Measurements from ENCODE around the gene ELMO1. TPM values are rescaled to one million over a fixed set of nuclear protein-coding genes. Genes with fewer than 3 reads are reported as not detected.

Gene ELMO1
- total and polyA plus RNA-seq, 4 donors: 29.2 to 98.3 (median 86.8) TPM

- Histone ChIP-seq H3K9me3 (ENCODE audit: control insufficient read depth, insufficient read depth, low read length) (no peaks in the 10 kb centered on the region), H3K27me3 (ENCODE audit: control insufficient read depth, insufficient read depth, low read length) (no peaks in the 10 kb centered on the region), H3K27ac (ENCODE audit: low read depth, low read length) (peak overlapping the region; percentile 35), H3K4me3 (ENCODE audit: low read depth, low read length) (no peak overlapping the region), H3K36me3 (ENCODE audit: control insufficient read depth, insufficient read depth, low read length) (no peaks in the 10 kb centered on the region), H3K4me1 (ENCODE audit: control insufficient read depth, insufficient read depth, low read length) (peaks cover 14% of the 10 kb centered on the region)
- WGBS (ENCODE audit: insufficient coverage): 32% methylated on average over 2 of the region's 4 CpGs
- DNase-seq (ENCODE audit: low read depth in 4 of 6, low spot score in 6 of 6): peak in 2 of 6 donors; percentile 63 to 85
Measured at GRCh38 chr7:37007268-37007667, 441.4 kb downstream of the ELMO1 start.

GRCh38 chr7:37006764-37007163 lies 441.9 kb downstream of the ELMO1 start:
- Histone ChIP-seq H3K27me3 (ENCODE audit: control insufficient read depth, insufficient read depth, low read length) (no peaks in the 10 kb centered on the region), H3K9me3 (ENCODE audit: control insufficient read depth, insufficient read depth, low read length) (no peaks in the 10 kb centered on the region), H3K4me1 (ENCODE audit: control insufficient read depth, insufficient read depth, low read length) (peaks cover 14% of the 10 kb centered on the region), H3K36me3 (ENCODE audit: control insufficient read depth, insufficient read depth, low read length) (no peaks in the 10 kb centered on the region), H3K4me3 (ENCODE audit: low read depth, low read length) (no peak overlapping the region), H3K27ac (ENCODE audit: low read depth, low read length) (peak overlapping the region; percentile 35)
- no CpG with 5 or more reads among the region's 2 CpGs for WGBS (ENCODE audit: insufficient coverage)
- no peak for DNase-seq (ENCODE audit: low read depth in 4 of 6, low spot score in 6 of 6)

- Histone ChIP-seq H3K36me3 (ENCODE audit: control insufficient read depth, insufficient read depth, low read length) (no peaks in the 10 kb centered on the region), H3K27ac (ENCODE audit: low read depth, low read length) (no peak overlapping the region), H3K4me3 (ENCODE audit: low read depth, low read length) (no peak overlapping the region), H3K27me3 (ENCODE audit: control insufficient read depth, insufficient read depth, low read length) (no peaks in the 10 kb centered on the region), H3K4me1 (ENCODE audit: control insufficient read depth, insufficient read depth, low read length) (peaks cover 1% of the 10 kb centered on the region), H3K9me3 (ENCODE audit: control insufficient read depth, insufficient read depth, low read length) (no peaks in the 10 kb centered on the region)
- peak in 2 of 6 donors; percentile 45 to 74 for DNase-seq (ENCODE audit: low read depth in 4 of 6, low spot score in 6 of 6)
- 60% methylated on average over 4 of the region's 5 CpGs for WGBS (ENCODE audit: insufficient coverage)
Measured at GRCh38 chr7:37000511-37000910, 448.2 kb downstream of the ELMO1 start.

- Histone ChIP-seq H3K36me3 (ENCODE audit: control insufficient read depth, insufficient read depth, low read length) (no peaks in the 10 kb centered on the region), H3K9me3 (ENCODE audit: control insufficient read depth, insufficient read depth, low read length) (no peaks in the 10 kb centered on the region), H3K27me3 (ENCODE audit: control insufficient read depth, insufficient read depth, low read length) (no peaks in the 10 kb centered on the region), H3K4me3 (ENCODE audit: low read depth, low read length) (no peak overlapping the region), H3K4me1 (ENCODE audit: control insufficient read depth, insufficient read depth, low read length) (no peaks in the 10 kb centered on the region), H3K27ac (ENCODE audit: low read depth, low read length) (no peak overlapping the region)
- DNase-seq (ENCODE audit: low read depth in 4 of 6, low spot score in 6 of 6): peak in 2 of 6 donors; percentile 73 to 84
- 54% methylated on average over 2 of the region's 9 CpGs for WGBS (ENCODE audit: insufficient coverage)
Measured at GRCh38 chr7:36999626-37000485, 448.8 kb downstream of the ELMO1 start.

GRCh38 chr7:36995776-36996175 lies 452.9 kb downstream of the ELMO1 start:
- Histone ChIP-seq H3K4me3 (ENCODE audit: low read depth, low read length) (no peak overlapping the region), H3K27ac (ENCODE audit: low read depth, low read length) (no peak overlapping the region), H3K9me3 (ENCODE audit: control insufficient read depth, insufficient read depth, low read length) (no peaks in the 10 kb centered on the region), H3K4me1 (ENCODE audit: control insufficient read depth, insufficient read depth, low read length) (no peaks in the 10 kb centered on the region), H3K36me3 (ENCODE audit: control insufficient read depth, insufficient read depth, low read length) (no peaks in the 10 kb centered on the region), H3K27me3 (ENCODE audit: control insufficient read depth, insufficient read depth, low read length) (no peaks in the 10 kb centered on the region)
- DNase-seq (ENCODE audit: low read depth in 4 of 6, low spot score in 6 of 6): no peak
- no CpG with 5 or more reads among the region's 2 CpGs for WGBS (ENCODE audit: insufficient coverage)

GRCh38 chr7:36994456-36995112 lies 454.1 kb downstream of the ELMO1 start:
- no peaks in the 10 kb centered on the region for H3K4me1 ChIP-seq (ENCODE audit: control insufficient read depth, insufficient read depth, low read length)
- no peak overlapping the region for H3K4me3 ChIP-seq (ENCODE audit: low read depth, low read length)
- no peak overlapping the region for H3K27ac ChIP-seq (ENCODE audit: low read depth, low read length)
- no peaks in the 10 kb centered on the region for H3K9me3 ChIP-seq (ENCODE audit: control insufficient read depth, insufficient read depth, low read length)
- DNase-seq (ENCODE audit: low read depth in 4 of 6, low spot score in 6 of 6): no peak
- H3K36me3 ChIP-seq (ENCODE audit: control insufficient read depth, insufficient read depth, low read length): no peaks in the 10 kb centered on the region
- no peaks in the 10 kb centered on the region for H3K27me3 ChIP-seq (ENCODE audit: control insufficient read depth, insufficient read depth, low read length)
- no CpG with 5 or more reads among the region's 1 CpG for WGBS (ENCODE audit: insufficient coverage)

GRCh38 chr7:36986948-36987724 lies 461.5 kb downstream of the ELMO1 start:
- H3K9me3 ChIP-seq (ENCODE audit: control insufficient read depth, insufficient read depth, low read length): no peaks in the 10 kb centered on the region
- H3K27me3 ChIP-seq (ENCODE audit: control insufficient read depth, insufficient read depth, low read length): no peaks in the 10 kb centered on the region
- peak in 4 of 6 donors; percentile 57 to 91 (median 76) for DNase-seq (ENCODE audit: low read depth in 4 of 6, low spot score in 6 of 6)
- no peaks in the 10 kb centered on the region for H3K36me3 ChIP-seq (ENCODE audit: control insufficient read depth, insufficient read depth, low read length)
- no peaks in the 10 kb centered on the region for H3K4me1 ChIP-seq (ENCODE audit: control insufficient read depth, insufficient read depth, low read length)
- H3K4me3 ChIP-seq (ENCODE audit: low read depth, low read length): no peak overlapping the region
- whole genome bisulfite sequencing (ENCODE audit: insufficient coverage): 36% methylated on average over 7 of the region's 14 CpGs
- H3K27ac ChIP-seq (ENCODE audit: low read depth, low read length): peak overlapping the region; percentile 18

- Histone ChIP-seq H3K36me3 (ENCODE audit: control insufficient read depth, insufficient read depth, low read length) (no peaks in the 10 kb centered on the region), H3K27me3 (ENCODE audit: control insufficient read depth, insufficient read depth, low read length) (no peaks in the 10 kb centered on the region), H3K4me1 (ENCODE audit: control insufficient read depth, insufficient read depth, low read length) (no peaks in the 10 kb centered on the region), H3K4me3 (ENCODE audit: low read depth, low read length) (peak overlapping the region; percentile 3), H3K9me3 (ENCODE audit: control insufficient read depth, insufficient read depth, low read length) (no peaks in the 10 kb centered on the region), H3K27ac (ENCODE audit: low read depth, low read length) (peak overlapping the region; percentile 18)
- peak in 3 of 6 donors; percentile 64 to 93 (median 87) for DNase-seq (ENCODE audit: low read depth in 4 of 6, low spot score in 6 of 6)
- 0% methylated on average over 2 of the region's 5 CpGs for WGBS (ENCODE audit: insufficient coverage)
Measured at GRCh38 chr7:36986511-36986933, 462.1 kb downstream of the ELMO1 start.

GRCh38 chr7:36985866-36986400 lies 462.7 kb downstream of the ELMO1 start:
- no peaks in the 10 kb centered on the region for H3K27me3 ChIP-seq (ENCODE audit: control insufficient read depth, insufficient read depth, low read length)
- 44% methylated on average over 6 of the region's 13 CpGs for WGBS (ENCODE audit: insufficient coverage)
- H3K4me3 ChIP-seq (ENCODE audit: low read depth, low read length): peak overlapping the region; percentile 53
- peak overlapping the region; percentile 18 for H3K27ac ChIP-seq (ENCODE audit: low read depth, low read length)
- H3K9me3 ChIP-seq (ENCODE audit: control insufficient read depth, insufficient read depth, low read length): no peaks in the 10 kb centered on the region
- DNase-seq (ENCODE audit: low read depth in 4 of 6, low spot score in 6 of 6): peak in 4 of 6 donors; percentile 64 to 97 (median 85)
- no peaks in the 10 kb centered on the region for H3K4me1 ChIP-seq (ENCODE audit: control insufficient read depth, insufficient read depth, low read length)
- no peaks in the 10 kb centered on the region for H3K36me3 ChIP-seq (ENCODE audit: control insufficient read depth, insufficient read depth, low read length)
